Jurkat, Clone E6-1 (cell line): ENCODE measurements around the gene GABPB2. TPM values are rescaled to one million over a fixed set of nuclear protein-coding genes. Genes with fewer than 3 reads are reported as not detected.

Experiments used
- DNase-seq: peaks from one replicate; pipeline ENCODE4 v3.0.0-alpha.2; 2011; ENCODE audit warnings: low read depth, low spot score
- H3K4me3 ChIP-seq: 2 replicates; pipeline ENCODE4 v1.5.1; 2011; ENCODE audit warnings: mild to moderate bottlenecking, low read length, control low read depth, moderate library complexity
- polyA plus RNA-seq: library from polyadenylated mRNA; unstranded; fragments of >200 nt; gene quantifications from one replicate; pipeline ENCODE4 v1.2.1, GENCODE V29; 2012; ENCODE audit warnings: missing spikeins; ENCODE audit not compliant: insufficient read length, insufficient read depth

The GABPB2 gene
- polyA plus RNA-seq = 12.2 TPM

DNA sequence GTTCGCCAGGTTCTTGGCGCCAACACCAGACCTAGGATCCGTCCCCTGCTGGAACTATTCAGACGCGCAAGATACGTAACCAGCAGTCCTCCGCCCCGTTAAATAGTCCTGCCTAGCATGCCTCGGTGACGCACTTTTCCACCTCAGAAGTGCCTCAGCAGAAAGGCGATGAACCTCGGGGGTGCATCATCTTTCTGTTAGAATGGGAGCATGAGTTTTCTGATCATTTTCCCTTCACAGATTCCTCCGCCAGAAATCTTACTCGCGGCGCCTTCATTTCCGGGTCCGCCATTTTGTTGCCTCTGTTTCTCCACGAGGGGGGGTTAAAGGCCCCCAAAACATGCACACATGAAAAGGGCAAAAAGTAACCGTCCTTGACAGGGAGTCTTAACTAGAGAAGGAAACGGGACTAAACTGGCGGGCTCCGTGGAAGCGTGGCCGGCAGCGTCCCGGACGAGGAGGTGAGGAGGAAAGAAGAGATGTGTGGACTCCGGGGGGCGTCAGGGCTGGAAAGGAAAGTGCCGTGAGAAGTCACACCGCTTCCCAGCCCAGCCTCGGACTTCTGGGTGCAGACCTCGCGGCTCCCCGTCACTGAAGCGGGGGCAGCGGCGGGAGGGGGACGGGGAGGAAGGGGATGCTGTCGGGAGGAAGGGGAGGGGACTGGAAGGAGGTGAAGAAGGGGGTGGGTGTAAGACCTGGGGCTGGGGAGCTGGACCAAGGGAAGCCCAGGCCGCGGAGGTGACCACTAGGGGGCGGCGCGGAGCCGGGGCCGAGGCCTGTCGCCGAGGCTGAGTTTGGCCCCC is at the start of gene GABPB2:
TSS of gene GABPB2 (plus strand) at position 288 of the 803 bp plus-strand sequence. CDS start 17,429 bp downstream, outside the sequence.
- peak; percentile 96 for DNase-seq
- peak within 1 kb of the TSS; percentile 95 for H3K4me3 ChIP-seq

DNA sequence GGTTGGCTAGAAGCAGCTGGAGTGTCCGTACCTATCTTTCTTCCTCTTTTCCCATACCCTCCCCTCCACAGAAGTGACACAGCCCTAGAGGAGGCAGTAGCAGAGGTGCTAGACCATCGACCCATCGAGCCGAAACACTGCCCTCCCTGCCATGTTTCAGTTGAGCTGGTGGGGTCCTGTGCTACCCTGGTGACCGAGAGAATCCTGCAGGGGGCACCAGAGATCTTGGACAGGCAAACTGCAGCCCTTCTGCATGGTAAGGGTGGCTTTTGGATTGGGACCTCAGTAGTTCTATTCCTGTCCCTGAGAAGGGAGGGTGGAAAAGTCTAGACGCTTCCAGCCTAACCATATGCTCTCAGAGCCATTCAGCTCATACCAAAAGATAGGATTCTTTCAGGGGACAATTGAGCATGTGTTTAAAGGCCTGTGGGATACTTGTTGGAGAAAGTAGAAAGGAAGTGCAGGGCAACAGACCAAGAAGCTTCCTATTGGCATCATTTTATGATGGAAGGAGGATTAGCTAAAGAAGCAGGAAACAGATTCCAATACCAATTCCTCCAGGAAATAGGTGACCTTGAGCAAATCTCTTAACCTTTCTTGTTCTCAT is 45.9 kb upstream of the GABPB2 start:
- peak; percentile 58 for DNase-seq

DNA sequence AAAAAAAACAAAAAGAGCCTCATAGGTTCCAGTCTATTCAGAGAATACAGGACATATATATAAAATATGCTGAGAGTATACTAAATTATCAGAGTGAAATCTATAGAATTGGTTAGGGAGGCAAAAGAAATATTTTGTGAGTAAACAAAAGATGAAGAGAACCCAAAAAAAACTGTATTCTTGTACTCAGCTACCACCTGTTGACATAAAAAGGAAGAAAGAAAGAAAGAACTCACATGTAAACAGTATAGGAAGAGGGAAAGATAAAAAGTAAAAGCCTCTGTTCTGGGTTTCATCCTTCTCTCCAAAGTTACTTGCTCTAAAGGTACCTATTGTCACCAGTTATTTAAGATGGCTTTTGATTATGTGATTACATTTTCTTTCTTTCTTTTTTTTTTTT is 44.1 kb upstream of the GABPB2 start:
- no peak for DNase-seq
- no peak overlapping the region for H3K4me3 ChIP-seq

More for the DNA sequence above, 45.9 kb upstream of the GABPB2 start:
- H3K4me3 ChIP-seq = no peak overlapping the region

DNA sequence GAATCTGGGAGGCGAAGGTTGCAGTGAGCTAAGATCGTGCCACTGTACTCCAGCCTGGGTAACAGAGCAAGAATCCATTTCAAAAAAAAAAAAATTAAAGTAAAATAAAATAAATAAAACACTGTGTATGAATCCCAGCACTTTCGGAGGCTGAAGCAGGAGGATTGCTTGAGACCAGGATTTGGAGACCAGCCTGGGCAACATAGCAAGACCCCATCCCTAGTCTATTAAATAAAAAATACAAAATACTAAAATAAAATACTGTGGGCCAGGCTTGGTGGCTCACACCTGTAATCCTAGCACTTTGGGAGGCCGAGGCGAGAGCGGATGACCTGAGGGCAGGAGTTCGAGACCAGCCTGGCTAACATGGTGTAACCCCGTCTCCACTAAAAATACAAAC is 38.4 kb upstream of the GABPB2 start:
- DNase-seq = no peak
- H3K4me3 ChIP-seq = no peak overlapping the region

GRCh38 chr1:151035167-151035566 is 35.4 kb upstream of the GABPB2 start:
- no peak overlapping the region for H3K4me3 ChIP-seq
- DNase-seq = no peak

GRCh38 chr1:151036356-151036755 is 34.2 kb upstream of the GABPB2 start, which contains the start of gene BNIPL:
TSS of gene BNIPL (plus strand) at chr1:151036586. CDS start at chr1:151036726, 140 bp downstream.
- H3K4me3 ChIP-seq = no peak within 1 kb of the TSS
- no peak for DNase-seq

GRCh38 chr1:151037032-151037431 is 33.5 kb upstream of the GABPB2 start:
- DNase-seq = no peak
- no peak overlapping the region for H3K4me3 ChIP-seq

GRCh38 chr1:151039521-151039920 is 31.0 kb upstream of the GABPB2 start:
- no peak for DNase-seq
- no peak overlapping the region for H3K4me3 ChIP-seq

DNA sequence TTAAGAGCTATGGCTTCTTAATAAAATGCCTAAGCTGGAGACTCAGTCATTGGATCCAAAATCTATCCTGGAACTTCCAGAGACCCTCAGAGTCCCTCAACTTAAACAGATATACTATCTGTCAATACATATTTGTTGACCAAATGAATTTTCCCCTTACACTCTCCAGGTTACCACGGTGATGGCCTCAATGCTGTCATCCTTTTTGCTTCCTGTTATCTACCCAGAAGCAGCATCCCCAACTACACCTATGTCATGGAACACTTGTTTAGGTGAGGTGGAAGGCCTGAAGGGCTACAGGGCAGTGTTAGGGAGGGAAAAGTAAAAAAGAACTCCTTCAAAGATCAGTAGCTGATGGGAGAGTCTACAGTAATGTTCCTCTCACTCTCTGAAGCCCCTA is 27.4 kb upstream of the GABPB2 start:
- DNase-seq = no peak
- H3K4me3 ChIP-seq = no peak overlapping the region

GRCh38 chr1:151047591-151047924 is 23.0 kb upstream of the GABPB2 start, which contains the start of gene C1orf56:
TSS of gene C1orf56 (plus strand) at chr1:151047751. CDS start at chr1:151047848, 97 bp downstream.
- DNase-seq = no peak
- H3K4me3 ChIP-seq = peak within 1 kb of the TSS; percentile 37

DNA sequence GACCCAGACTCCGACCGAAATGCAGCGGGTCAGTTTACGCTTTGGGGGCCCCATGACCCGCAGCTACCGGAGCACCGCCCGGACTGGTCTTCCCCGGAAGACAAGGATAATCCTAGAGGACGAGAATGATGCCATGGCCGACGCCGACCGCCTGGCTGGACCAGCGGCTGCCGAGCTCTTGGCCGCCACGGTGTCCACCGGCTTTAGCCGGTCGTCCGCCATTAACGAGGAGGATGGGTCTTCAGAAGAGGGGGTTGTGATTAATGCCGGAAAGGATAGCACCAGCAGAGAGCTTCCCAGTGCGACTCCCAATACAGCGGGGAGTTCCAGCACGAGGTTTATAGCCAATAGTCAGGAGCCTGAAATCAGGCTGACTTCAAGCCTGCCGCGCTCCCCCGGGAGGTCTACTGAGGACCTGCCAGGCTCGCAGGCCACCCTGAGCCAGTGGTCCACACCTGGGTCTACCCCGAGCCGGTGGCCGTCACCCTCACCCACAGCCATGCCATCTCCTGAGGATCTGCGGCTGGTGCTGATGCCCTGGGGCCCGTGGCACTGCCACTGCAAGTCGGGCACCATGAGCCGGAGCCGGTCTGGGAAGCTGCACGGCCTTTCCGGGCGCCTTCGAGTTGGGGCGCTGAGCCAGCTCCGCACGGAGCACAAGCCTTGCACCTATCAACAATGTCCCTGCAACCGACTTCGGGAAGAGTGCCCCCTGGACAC is 22.5 kb upstream of the GABPB2 start:
- H3K4me3 ChIP-seq = peak overlapping the region; percentile 37
- DNase-seq = no peak

DNA sequence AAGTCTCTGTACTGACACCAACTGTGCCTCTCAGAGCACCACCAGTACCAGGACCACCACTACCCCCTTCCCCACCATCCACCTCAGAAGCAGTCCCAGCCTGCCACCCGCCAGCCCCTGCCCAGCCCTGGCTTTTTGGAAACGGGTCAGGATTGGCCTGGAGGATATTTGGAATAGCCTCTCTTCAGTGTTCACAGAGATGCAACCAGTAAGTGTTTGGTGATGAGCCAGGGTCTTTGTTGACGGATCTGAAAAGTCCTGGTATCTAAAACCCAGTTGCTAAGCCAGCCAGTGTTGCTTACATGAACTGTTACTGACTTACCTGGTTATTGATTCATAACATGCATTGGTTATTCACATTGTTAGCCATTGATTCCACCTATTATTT is 21.9 kb upstream of the GABPB2 start:
- H3K4me3 ChIP-seq = no peak overlapping the region
- no peak for DNase-seq

DNA sequence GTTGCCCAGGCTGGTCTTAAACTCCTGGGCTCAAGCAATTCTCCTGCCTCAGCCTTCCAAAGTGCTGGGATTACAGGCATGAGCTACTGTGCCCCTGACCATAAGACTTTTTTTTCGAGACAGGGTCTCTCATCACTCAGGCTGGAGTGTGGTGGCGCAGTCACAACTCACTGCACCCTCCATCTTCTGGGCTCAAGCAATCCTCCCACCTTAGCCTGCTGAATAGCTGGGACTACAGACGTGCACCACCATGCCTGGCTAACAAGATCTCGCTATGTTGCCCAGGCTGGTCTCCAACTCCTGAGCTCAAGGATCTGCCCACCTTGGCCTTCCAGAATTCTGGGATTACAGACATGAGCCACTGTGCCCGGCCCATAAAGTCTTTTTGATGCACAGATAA is 21.1 kb upstream of the GABPB2 start:
- H3K4me3 ChIP-seq = no peak overlapping the region
- DNase-seq = no peak

DNA sequence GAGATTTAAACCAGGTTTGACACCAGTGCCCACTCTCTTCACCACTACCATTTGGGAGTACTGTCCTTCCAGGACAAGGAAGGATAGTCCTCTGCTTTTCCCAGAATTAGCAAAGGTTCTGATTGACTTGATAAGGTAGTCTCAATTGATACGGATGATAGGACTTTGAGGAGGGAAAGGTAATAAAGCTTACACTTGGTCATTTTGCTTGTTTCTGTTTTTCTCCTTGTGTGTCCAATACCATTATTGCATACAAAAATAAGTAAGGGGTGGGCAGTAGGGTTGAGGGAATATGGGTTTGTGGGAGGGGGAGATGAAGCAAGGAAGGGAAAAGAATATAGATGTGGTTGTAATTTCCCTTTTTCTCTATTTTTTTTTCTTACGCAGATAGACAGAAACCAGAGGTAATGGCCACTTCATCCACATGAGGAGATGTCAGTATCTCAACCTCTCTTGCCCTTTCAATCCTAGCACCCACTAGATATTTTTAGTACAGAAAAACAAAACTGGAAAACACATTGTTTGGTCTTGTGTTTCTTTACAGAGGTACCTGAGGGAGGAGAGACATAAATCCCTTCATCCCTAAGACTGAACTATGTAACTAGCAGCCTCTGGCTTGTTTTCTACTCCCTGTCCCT is 20.4 kb upstream of the GABPB2 start:
- no peak overlapping the region for H3K4me3 ChIP-seq
- DNase-seq = no peak

- H3K4me3 ChIP-seq = no peak overlapping the region
- no peak for DNase-seq
Observed at GRCh38 chr1:151051356-151052009, 19.1 kb upstream of the GABPB2 start.

- no peak overlapping the region for H3K4me3 ChIP-seq
- no peak for DNase-seq
Observed at GRCh38 chr1:151054971-151055547, 15.5 kb upstream of the GABPB2 start.

- H3K4me3 ChIP-seq = no peak overlapping the region
Observed at GRCh38 chr1:151055581-151055980, 15.0 kb upstream of the GABPB2 start.

DNA sequence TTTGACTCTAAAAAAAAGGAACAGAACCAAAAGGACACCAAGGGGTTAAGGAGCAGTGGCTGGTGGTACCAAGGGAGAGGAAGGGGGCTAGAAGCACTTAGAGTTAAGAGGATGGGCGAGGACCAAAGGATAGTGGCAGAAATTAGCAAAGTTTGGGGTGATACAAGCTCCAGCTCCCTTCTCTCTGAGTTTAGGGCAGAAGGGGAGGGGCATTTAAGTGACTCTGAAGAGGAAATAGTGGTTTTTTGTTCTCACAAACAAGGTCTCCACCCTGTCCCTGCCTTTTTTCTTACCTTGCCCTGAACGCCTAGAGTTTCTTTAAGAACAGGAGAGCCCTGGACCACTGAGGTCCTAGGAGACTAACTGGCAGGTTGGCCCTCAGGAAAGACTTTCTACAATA is 14.4 kb upstream of the GABPB2 start:
- H3K4me3 ChIP-seq = peak overlapping the region; percentile 13; the same call in 1 of the 2 replicates

More at GRCh38 chr1:151055581-151055980, 15.0 kb upstream of the GABPB2 start:
- DNase-seq = no peak

GRCh38 chr1:151058692-151059091 is 11.9 kb upstream of the GABPB2 start:
- no peak for DNase-seq
- peak overlapping the region; percentile 98 for H3K4me3 ChIP-seq

More for the DNA sequence above, 14.4 kb upstream of the GABPB2 start:
- peak; percentile 57 for DNase-seq
